HFFc6 (cell line): ENCODE measurements around the gene POU5F1. TPM values are rescaled to one million over a fixed set of nuclear protein-coding genes. Genes with fewer than 3 reads are reported as not detected.
"Not testable (repeated sequence)": the region's sequence is repeated elsewhere in the genome, so short reads cannot be mapped to it uniquely, and the experiment has no call there.

Source experiments
- DNase-seq: peaks from one replicate; pipeline ENCODE4 v3.0.0-alpha.2; 2018
- H3K27ac Mint-ChIP-seq: 2 replicates; pipeline ENCODE4 v1.8.0; 2020; ENCODE audit warnings: mild to moderate bottlenecking, mixed read lengths
- H3K27me3 Mint-ChIP-seq: 2 replicates; pipeline ENCODE4 v1.8.0; 2021; ENCODE audit warnings: mild to moderate bottlenecking, moderate library complexity, mixed read lengths; ENCODE audit not compliant: insufficient read depth
- H3K36me3 Mint-ChIP-seq: 2 replicates; pipeline ENCODE4 v1.8.0; 2021; ENCODE audit warnings: low read depth, mixed read lengths
- H3K4me1 Mint-ChIP-seq: 2 replicates; pipeline ENCODE4 v1.8.0; 2020; ENCODE audit warnings: low read depth, mixed read lengths
- H3K4me3 Mint-ChIP-seq: 2 replicates; pipeline ENCODE4 v1.8.0; 2020; ENCODE audit warnings: mild to moderate bottlenecking, moderate library complexity, mixed read lengths
- H3K9me3 Mint-ChIP-seq: 2 replicates; pipeline ENCODE4 v1.8.0; 2020; ENCODE audit warnings: mild to moderate bottlenecking, mixed read lengths
- CTCF ChIP-seq: fragments of 200-600 bp; sonication (generic); IDR thresholded peaks from 2 replicates; pipeline ENCODE4 v1.5.0; 2021; ENCODE audit warnings: antibody characterized with exemption, mild to moderate bottlenecking
- long read RNA-seq: library from polyadenylated mRNA; unstranded; transcript quantifications from one replicate; pipeline ENCODE4 v2.0.0, GENCODE V29; 2019
- total RNA-seq, 6 experiments: library from RNA; stranded (reverse); fragmentation: NEBNext Ultra II Directional; extraction: Animal tissue kit (Norgen Biotek cat#: 25700); gene quantifications; 2 replicates in 1 of 6; 3 replicates in 5 of 6; pipeline ENCODE4 v1.2.3, GENCODE V29; 2021

POU5F1 gene
- under 1 TPM; 0.17 to 0.63 (median 0.33) TPM for total RNA-seq
- long read RNA-seq = 0 reads

GRCh38 chr6:31170600-31170881 is at the start of gene POU5F1:
Gene POU5F1, minus strand, starts transcription at chr6:31170682. Its CDS starts 62 bp downstream, at chr6:31170620.
- H3K4me3 Mint-ChIP-seq = no peak within 1 kb of the TSS
- H3K4me1 Mint-ChIP-seq = peaks cover 19% of the 10 kb centered on the region
- H3K36me3 Mint-ChIP-seq = 0 out of 2 replicates have a peak, but pooled peaks cover 4% of the 10 kb centered on the region
- no peak within 1 kb of the TSS for H3K27ac Mint-ChIP-seq
- no peaks in the 10 kb centered on the region for H3K9me3 Mint-ChIP-seq
- H3K27me3 Mint-ChIP-seq = no peaks in the 10 kb centered on the region; the same call in 1 of the 2 replicates
- no peak for TF ChIP-seq CTCF
- DNase-seq = no peak

- H3K4me3 Mint-ChIP-seq = no peak overlapping the region
- peaks cover 31% of the 10 kb centered on the region for H3K27me3 Mint-ChIP-seq
- no peak for TF ChIP-seq CTCF
- no peak overlapping the region for H3K27ac Mint-ChIP-seq
- H3K4me1 Mint-ChIP-seq = no peaks in the 10 kb centered on the region
- peaks cover 18% of the 10 kb centered on the region for H3K9me3 Mint-ChIP-seq
- peaks cover 8% of the 10 kb centered on the region; the same call in 1 of the 2 replicates for H3K36me3 Mint-ChIP-seq
- no peak for DNase-seq
Measured at GRCh38 chr6:31216208-31216898, 45.9 kb upstream of the POU5F1 start.

- not testable (repeated sequence) for H3K27ac Mint-ChIP-seq, H3K4me3 Mint-ChIP-seq, H3K4me1 Mint-ChIP-seq, H3K36me3 Mint-ChIP-seq, DNase-seq
- peaks cover 18% of the 10 kb centered on the region for H3K9me3 Mint-ChIP-seq
- H3K27me3 Mint-ChIP-seq = peaks cover 25% of the 10 kb centered on the region
Measured at GRCh38 chr6:31215216-31215615, 44.7 kb upstream of the POU5F1 start.

- Mint-ChIP-seq H3K27me3 (peaks cover 19% of the 10 kb centered on the region), H3K36me3 (peaks cover 8% of the 10 kb centered on the region; the same call in 1 of the 2 replicates), H3K9me3 (peaks cover 18% of the 10 kb centered on the region), H3K4me3 (no peak overlapping the region), H3K4me1 (no peaks in the 10 kb centered on the region), H3K27ac (no peak overlapping the region)
- TF ChIP-seq CTCF = no peak
- DNase-seq = no peak
Measured at GRCh38 chr6:31214516-31214915, 44.0 kb upstream of the POU5F1 start.

- Mint-ChIP-seq H3K27ac (no peak overlapping the region), H3K9me3 (peaks cover 4% of the 10 kb centered on the region), H3K4me1 (no peaks in the 10 kb centered on the region), H3K36me3 (peaks cover 2% of the 10 kb centered on the region; the same call in 1 of the 2 replicates), H3K27me3 (peaks cover 6% of the 10 kb centered on the region), H3K4me3 (no peak overlapping the region)
- TF ChIP-seq CTCF = no peak
- no peak for DNase-seq
Measured at GRCh38 chr6:31210741-31211532, 40.5 kb upstream of the POU5F1 start.

- H3K4me1 Mint-ChIP-seq = no peaks in the 10 kb centered on the region; the same call in 1 of the 2 replicates
- TF ChIP-seq CTCF = no peak
- H3K27me3 Mint-ChIP-seq = peaks cover 6% of the 10 kb centered on the region
- no peaks in the 10 kb centered on the region for H3K36me3 Mint-ChIP-seq
- H3K27ac Mint-ChIP-seq = no peak overlapping the region
- no peak for DNase-seq
- no peak overlapping the region for H3K4me3 Mint-ChIP-seq
- no peaks in the 10 kb centered on the region for H3K9me3 Mint-ChIP-seq
Measured at GRCh38 chr6:31210123-31210522, 39.6 kb upstream of the POU5F1 start.
